CD4-positive, alpha-beta T cell treated with Interleukin-2 at 100 ng/mL for 4 hours (primary cell): ENCODE data around the gene RPRD1B.

Experiments
- DNase-seq: peaks from one replicate; pipeline ENCODE4 v3.0.0-alpha.2; 2020; ENCODE audit warnings: low spot score

The RPRD1B gene

GRCh38 chr20:38036366-38036765 lies 2.8 kb downstream of the RPRD1B start:
- DNase-seq = no peak

GRCh38 chr20:38040276-38040675 lies 6.7 kb downstream of the RPRD1B start:
- no peak for DNase-seq

- DNase-seq = peak; percentile 53
These were observed 10.2 kb downstream of the RPRD1B start for GRCh38 chr20:38043512-38044300.

- no peak for DNase-seq
These were observed 11.1 kb downstream of the RPRD1B start for GRCh38 chr20:38044685-38045084.

- DNase-seq = no peak
These were observed 13.0 kb downstream of the RPRD1B start for GRCh38 chr20:38046572-38046971.

- DNase-seq = no peak
These were observed 16.3 kb downstream of the RPRD1B start for GRCh38 chr20:38049800-38050199.

- DNase-seq = peak; percentile 14
These were observed 17.1 kb downstream of the RPRD1B start for GRCh38 chr20:38050686-38051085.

- no peak for DNase-seq
These were observed 19.3 kb downstream of the RPRD1B start for GRCh38 chr20:38052870-38053269.

- no peak for DNase-seq
These were observed 21.1 kb downstream of the RPRD1B start for GRCh38 chr20:38054647-38055046.

- no peak for DNase-seq
These were observed 21.7 kb downstream of the RPRD1B start for GRCh38 chr20:38055294-38055693.

GRCh38 chr20:38055848-38056247 lies 22.3 kb downstream of the RPRD1B start:
- no peak for DNase-seq

- DNase-seq = peak; percentile 76
These were observed 23.9 kb downstream of the RPRD1B start for GRCh38 chr20:38057351-38057972.

GRCh38 chr20:38059832-38060231 lies 26.3 kb downstream of the RPRD1B start:
- DNase-seq = no peak

- DNase-seq = no peak
These were observed 27.0 kb downstream of the RPRD1B start for GRCh38 chr20:38060536-38060935.

- DNase-seq = no peak
These were observed 27.6 kb downstream of the RPRD1B start for GRCh38 chr20:38061109-38061508.

- DNase-seq = no peak
These were observed 29.3 kb downstream of the RPRD1B start for GRCh38 chr20:38062890-38063289.

GRCh38 chr20:38063911-38064530 lies 30.5 kb downstream of the RPRD1B start:
- no peak for DNase-seq

GRCh38 chr20:38065764-38066375 lies 32.3 kb downstream of the RPRD1B start:
- no peak for DNase-seq

- no peak for DNase-seq
These were observed 33.6 kb downstream of the RPRD1B start for GRCh38 chr20:38066969-38067716.

- DNase-seq = no peak
These were observed 34.3 kb downstream of the RPRD1B start for GRCh38 chr20:38067717-38068365.

GRCh38 chr20:38072898-38073297 lies 39.4 kb downstream of the RPRD1B start:
- no peak for DNase-seq
